GM21515 (cell line): ENCODE results near the gene RANBP1.

Experiments
- ATAC-seq: cut with Tn5 transposase; IDR thresholded peaks from one replicate; pipeline ENCODE4 v1.9.1; 2021; ENCODE audit not compliant: unreplicated experiment

Gene RANBP1

DNA sequence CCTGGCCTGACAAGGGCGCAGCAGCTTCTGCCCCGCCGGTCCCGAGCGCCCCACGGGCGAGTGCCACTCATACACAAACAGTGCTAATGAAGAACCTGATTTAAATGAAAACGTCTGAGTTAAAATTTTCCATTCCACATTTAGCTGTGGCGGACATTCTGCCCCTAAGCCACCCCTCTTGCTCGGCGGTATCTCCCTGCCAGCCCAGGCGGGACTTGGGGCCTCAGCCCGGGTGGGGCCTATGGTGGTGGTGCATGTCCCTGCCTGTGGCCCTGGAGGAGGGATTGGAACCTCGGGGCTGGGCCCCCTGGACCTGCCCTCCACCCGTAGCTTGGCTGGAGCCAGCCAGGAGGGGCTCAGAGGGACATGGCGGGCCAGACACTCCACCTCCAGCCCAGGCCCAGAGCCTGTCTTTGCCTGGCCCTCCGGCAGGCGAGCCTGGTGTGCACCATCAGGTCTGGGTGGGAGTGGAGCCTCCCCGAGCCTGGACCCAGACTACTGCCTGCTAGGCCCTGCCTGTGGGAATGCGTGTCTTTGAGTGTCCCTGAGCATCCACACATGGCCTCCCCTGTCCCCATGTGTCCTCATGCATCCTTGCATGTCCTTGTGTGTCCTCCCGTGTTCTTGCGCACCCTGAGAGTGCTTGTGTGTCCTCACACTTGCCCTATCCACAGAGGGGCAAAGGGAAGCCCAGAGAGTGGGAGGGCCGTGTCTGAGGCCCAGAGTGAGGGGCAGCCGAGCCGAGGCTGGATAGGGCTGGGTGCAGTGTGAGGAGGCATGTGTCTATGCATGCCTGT lies 20.1 kb downstream of the RANBP1 start:
- no peak for ATAC-seq

DNA sequence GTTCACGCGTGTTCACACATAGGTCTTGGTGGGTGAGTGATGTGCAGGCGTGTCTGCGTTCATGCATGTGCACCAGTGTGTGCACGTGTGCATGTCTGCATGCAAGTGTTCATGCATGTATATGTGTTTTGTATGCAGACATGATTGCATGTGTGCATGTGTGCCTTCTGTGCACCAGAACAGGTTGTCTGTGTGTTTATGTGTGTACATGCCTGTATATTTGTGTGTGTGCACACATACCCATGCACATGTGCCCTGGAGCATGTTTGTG lies 20.6 kb downstream of the RANBP1 start:
- no peak for ATAC-seq

GRCh38 chr22:20137113-20137512 lies 21.2 kb downstream of the RANBP1 start:
- ATAC-seq: no peak

DNA sequence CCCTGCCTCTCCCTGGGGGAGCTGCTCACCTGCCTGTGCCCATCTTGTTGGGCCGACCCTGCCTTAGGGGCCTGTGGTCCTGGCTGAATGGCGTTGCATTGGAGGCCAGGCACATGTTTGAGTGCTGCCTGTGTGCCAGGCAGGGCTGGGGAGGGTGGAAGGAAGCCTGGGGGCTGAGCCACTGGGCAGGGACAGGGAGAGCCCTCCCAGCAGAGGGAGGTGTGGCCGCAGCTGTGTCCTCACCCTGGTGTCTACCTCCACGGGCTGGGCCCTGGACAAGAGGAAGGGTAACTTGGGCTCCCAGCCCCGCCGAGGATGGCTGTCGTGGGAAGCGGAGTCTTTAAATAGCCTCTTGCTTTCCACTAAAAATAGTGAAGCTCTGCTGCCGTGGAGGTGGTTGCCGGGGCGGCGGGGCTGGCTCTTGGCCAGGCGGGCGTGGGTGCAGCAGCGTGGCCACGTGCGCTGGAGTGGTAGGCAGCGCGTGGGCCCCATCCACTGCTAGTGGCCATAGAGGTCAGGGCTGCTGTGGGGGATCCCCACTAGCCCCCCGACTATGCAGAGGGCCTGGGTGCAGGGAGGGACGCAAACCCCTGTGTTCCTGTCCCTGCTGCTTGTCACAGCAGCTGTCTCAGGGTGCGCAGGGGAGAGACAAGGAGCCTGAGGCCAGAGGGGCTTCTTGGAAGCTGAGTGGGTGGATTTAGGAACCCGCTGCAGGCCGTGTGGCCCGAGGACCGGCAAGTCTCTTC lies 21.9 kb downstream of the RANBP1 start:
- ATAC-seq: no peak

- no peak for ATAC-seq
Measured at GRCh38 chr22:20138417-20138738, 22.5 kb downstream of the RANBP1 start.

- no peak for ATAC-seq
Measured at GRCh38 chr22:20138868-20139267, 23.0 kb downstream of the RANBP1 start.

GRCh38 chr22:20139391-20140106 lies 23.6 kb downstream of the RANBP1 start:
- no peak for ATAC-seq

- ATAC-seq: no peak
Measured at GRCh38 chr22:20140107-20140445, 24.2 kb downstream of the RANBP1 start.

GRCh38 chr22:20140521-20140964 lies 24.6 kb downstream of the RANBP1 start:
- no peak for ATAC-seq

- no peak for ATAC-seq
Measured at GRCh38 chr22:20141186-20142077, 25.5 kb downstream of the RANBP1 start.

GRCh38 chr22:20142711-20143621 lies 27.1 kb downstream of the RANBP1 start:
- no peak for ATAC-seq

DNA sequence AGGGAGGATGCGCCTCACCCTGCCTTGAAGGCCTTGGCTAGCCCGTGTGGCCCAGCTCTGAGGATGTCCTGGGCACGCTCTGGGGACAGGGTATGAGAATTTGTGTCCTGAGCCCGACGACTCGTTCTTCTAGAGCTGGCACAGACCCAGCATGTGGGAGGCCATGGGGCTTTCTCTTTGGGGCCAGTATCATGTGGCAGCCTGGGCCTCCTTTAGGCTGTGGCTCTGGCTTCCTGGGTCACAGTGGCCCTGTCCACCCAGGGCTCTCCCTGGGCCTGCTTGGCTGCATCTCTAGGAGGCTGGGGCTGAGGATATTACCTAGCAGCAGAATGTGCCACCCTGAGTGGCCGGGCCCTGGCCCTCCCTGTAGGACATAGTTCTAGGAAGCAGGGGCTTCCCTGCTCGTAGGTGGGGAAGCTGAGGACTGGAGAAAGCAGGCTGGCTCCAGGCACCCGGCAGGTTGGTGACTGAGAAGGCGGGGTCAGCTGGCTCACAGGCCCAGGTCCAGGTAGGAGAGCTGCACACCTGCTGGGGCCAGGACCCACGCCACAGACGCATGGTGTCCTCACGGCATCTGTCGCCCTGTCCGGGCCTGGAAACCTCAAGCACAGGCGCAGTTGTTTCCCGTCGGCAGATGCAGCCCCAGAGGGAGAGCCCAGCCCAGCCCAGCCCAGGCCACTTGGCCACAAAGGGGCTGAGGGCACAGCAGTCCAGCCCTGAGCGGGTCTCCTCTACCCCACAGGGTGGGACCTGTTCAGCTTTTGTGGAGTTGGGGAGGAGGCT lies 28.2 kb downstream of the RANBP1 start:
- no peak for ATAC-seq

DNA sequence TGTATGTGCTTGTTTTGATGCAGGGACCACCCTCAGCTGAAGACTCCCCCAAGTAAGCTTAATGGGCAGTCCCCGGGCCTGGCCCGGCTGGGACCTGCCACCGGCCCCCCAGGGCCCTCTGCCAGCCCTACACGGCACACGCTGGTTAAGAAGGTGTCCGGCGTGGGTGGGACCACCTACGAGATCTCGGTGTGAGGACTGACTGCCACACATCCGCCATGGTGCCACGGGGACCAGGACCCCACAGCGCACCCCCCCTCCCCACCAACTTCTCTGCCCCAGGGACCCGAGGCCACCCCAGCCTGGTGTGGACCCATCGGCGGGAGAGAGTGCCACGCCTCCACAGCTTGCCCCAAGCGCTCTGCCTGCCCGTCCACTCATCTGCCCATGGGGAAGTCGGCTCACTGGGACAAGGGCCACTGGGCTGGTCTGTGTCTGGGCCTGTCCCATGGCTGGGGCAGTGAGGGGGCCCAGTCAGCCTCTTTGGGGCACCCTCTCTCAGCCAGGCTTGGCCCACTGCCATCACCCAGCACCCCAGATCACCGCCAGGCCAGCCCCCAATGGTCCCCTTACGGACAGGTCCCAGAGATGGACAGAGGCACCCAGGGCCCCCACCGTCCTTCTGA lies 29.4 kb downstream of the RANBP1 start:
- no peak for ATAC-seq

DNA sequence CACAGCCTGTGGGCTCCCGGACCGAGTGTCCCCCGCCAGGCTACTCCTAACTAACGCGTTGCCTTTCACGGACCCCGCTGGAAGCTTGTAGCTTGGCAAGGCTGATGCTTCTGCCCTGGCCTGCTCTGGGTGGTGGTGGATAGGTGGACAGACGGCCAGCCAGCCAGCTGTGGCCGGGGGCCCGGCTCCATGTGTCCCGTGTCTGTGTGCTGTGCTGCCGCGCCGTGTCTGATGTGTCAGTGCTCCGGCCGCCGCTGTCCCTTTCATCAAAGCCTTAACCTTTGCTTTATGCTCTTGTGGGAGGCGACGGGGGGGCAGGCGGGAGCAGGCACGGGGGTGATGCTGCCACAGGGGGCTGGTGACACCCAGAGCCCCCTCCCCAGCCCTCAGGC lies 29.9 kb downstream of the RANBP1 start:
- no peak for ATAC-seq

GRCh38 chr22:20146777-20147176 lies 30.9 kb downstream of the RANBP1 start:
- ATAC-seq: no peak

DNA sequence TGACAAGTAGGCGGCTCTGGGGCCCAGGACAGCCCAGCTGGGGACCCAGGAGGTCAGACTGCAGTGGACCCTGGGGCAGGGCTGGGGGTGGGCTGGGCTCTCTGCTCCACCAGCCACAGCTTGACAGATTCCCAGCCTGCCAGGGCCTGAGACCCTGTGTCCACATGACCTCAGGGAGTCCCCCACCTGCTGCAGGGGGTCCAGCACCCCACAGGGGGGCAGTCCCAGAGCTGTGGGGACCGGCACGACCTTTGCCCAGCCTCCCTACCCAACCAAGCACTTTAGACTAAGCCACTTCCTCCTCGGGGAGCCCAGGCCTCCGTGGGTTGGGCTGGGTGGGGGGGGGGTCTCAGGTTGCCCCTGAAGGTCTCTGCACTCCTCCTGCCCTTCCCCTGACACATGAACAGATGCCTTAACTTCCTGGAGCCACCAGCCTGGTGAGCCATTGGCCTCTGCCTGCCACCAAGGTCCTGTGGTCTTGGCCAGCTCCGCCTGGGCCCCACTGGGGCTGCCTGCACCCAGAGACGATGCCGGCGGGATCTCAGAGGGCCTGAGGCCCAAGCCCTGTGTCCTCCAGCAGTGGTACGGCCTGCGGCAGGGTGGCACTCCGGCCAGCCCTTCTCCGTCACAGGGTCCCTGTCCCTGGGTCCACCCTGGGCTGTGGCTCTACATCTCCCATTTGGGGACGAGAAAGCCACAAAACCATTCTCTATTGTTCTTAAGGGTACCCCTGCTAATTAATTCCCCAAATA lies 31.5 kb downstream of the RANBP1 start:
- no peak for ATAC-seq

DNA sequence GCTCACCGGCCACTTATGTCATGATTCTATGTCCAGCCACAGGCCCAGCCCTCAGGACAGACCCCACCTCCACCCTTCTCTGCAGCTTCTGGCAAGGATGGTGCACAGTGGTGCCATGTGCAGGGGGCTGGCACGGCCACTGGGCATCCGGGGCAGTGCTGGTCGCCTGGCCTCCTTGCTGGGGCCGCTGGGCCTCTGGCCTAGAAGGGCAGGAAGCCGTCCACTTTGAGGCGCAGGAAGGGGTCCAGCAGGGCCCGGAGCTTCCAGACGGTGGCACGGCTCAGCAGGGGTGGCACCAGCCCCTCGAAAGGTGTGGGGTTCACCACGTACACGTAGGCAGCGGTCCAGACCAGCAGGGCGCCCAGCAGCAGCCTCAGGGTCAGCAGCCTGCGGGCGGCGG lies 32.5 kb downstream of the RANBP1 start:
- ATAC-seq: no peak
